Mesendoderm (in vitro differentiated cells): ENCODE results near the gene MAD1L1.

Experiments used
- DNase-seq: peaks from one replicate; pipeline ENCODE4 v3.0.0; 2013
- H2AK5ac ChIP-seq: 2 replicates; pipeline ENCODE4 v1.6.1; 2013; ENCODE audit warnings: low read length, inconsistent platforms
- H2BK120ac ChIP-seq: 2 replicates; pipeline ENCODE4 v1.6.1; 2013; ENCODE audit warnings: low read depth, mild to moderate bottlenecking, low read length, moderate library complexity, mixed read lengths
- H2BK15ac ChIP-seq: replicated peaks from 2 replicates; pipeline ENCODE4 v1.6.1; 2013; ENCODE audit warnings: low read depth, mild to moderate bottlenecking, moderate library complexity
- H2BK5ac ChIP-seq: 2 replicates; pipeline ENCODE4 v1.6.1; 2013; ENCODE audit warnings: low read length, inconsistent platforms
- H3K18ac ChIP-seq: 2 replicates; pipeline ENCODE4 v1.6.1; 2013; ENCODE audit warnings: mild to moderate bottlenecking, low read length, mixed read lengths
- H3K23ac ChIP-seq: one replicate; pipeline ENCODE4 v1.6.1; 2013; ENCODE audit warnings: low read length
- H3K27ac ChIP-seq: 2 replicates; pipeline ENCODE4 v1.5.1; 2013; ENCODE audit warnings: low read depth, mild to moderate bottlenecking, inconsistent platforms, low read length, moderate library complexity
- H3K27me3 ChIP-seq: 2 replicates; pipeline ENCODE4 v1.6.1; 2013; ENCODE audit warnings: low read length, control low read depth, mild to moderate bottlenecking, inconsistent platforms; ENCODE audit not compliant: insufficient read depth, poor library complexity
- H3K36me3 ChIP-seq: 2 replicates; pipeline ENCODE4 v1.6.1; 2013; ENCODE audit warnings: low read length, inconsistent platforms; ENCODE audit not compliant: control insufficient read depth, insufficient read depth
- H3K4ac ChIP-seq: one replicate; pipeline ENCODE4 v1.6.1; 2013; ENCODE audit warnings: low read depth, mild to moderate bottlenecking, low read length, moderate library complexity
- H3K4me1 ChIP-seq: 2 replicates; pipeline ENCODE4 v1.6.1; 2013; ENCODE audit warnings: low read depth, low read length, inconsistent platforms; ENCODE audit not compliant: control insufficient read depth
- H3K4me2 ChIP-seq: 2 replicates; pipeline ENCODE4 v1.6.1; 2013; ENCODE audit warnings: low read length
- H3K4me3 ChIP-seq: 2 replicates; pipeline ENCODE4 v1.5.1; 2013; ENCODE audit warnings: mild to moderate bottlenecking, low read length
- H3K56ac ChIP-seq: one replicate; pipeline ENCODE4 v1.6.1; 2013; ENCODE audit warnings: low read length
- H3K79me1 ChIP-seq: 2 replicates; pipeline ENCODE4 v1.6.1; 2013; ENCODE audit warnings: low read length, inconsistent platforms
- H3K79me2 ChIP-seq: 2 replicates; pipeline ENCODE4 v1.6.1; 2013; ENCODE audit warnings: mild to moderate bottlenecking, low read length; ENCODE audit not compliant: control insufficient read depth, insufficient read depth
- H3K9ac ChIP-seq: 2 replicates; pipeline ENCODE4 v1.6.1; 2013; ENCODE audit warnings: low read length, inconsistent platforms
- H4K5ac ChIP-seq: one replicate; pipeline ENCODE4 v1.6.1; 2013; ENCODE audit warnings: low read length
- H4K8ac ChIP-seq: one replicate; pipeline ENCODE4 v1.6.1; 2013; ENCODE audit warnings: low read depth, mild to moderate bottlenecking, control low read depth, low read length, moderate library complexity
- WGBS: extraction: QIAGEN DNeasy Blood & Tissue Kit; methylation state at CpG from one replicate; pipeline ENCODE4 v1.1.7; 2013; ENCODE audit warnings: low lambda C conversion rate, missing lambda C conversion rate; ENCODE audit not compliant: insufficient coverage; ENCODE audit errors: extremely low coverage; 5-methylcytosine and 5-hydroxymethylcytosine counted together

The MAD1L1 gene

GRCh38 chr7:2012044-2012900 lies 220.5 kb downstream of the MAD1L1 start:
- Histone ChIP-seq H3K18ac (no peak overlapping the region), H3K79me2 (no peaks in the 10 kb centered on the region), H3K36me3 (no peaks in the 10 kb centered on the region), H3K4ac (no peak overlapping the region), H4K5ac (no peak overlapping the region), H3K9ac (no peak overlapping the region), H3K4me2 (no peak overlapping the region), H3K79me1 (no peaks in the 10 kb centered on the region), H2BK120ac (no peak overlapping the region), H3K23ac (no peak overlapping the region), H2BK5ac (no peak overlapping the region), H3K4me1 (no peaks in the 10 kb centered on the region), H2AK5ac (no peak overlapping the region), H2BK15ac (no peak overlapping the region), H3K27me3 (no peaks in the 10 kb centered on the region), H3K56ac (no peak overlapping the region), H3K4me3 (no peak overlapping the region), H3K27ac (no peak overlapping the region), H4K8ac (no peak overlapping the region)
- no peak for DNase-seq
- no CpG with 5 or more reads among the region's 28 CpGs for WGBS

- H3K4me2 ChIP-seq, result no peak overlapping the region
- no peaks in the 10 kb centered on the region for H3K36me3 ChIP-seq
- H4K8ac ChIP-seq, result no peak overlapping the region
- WGBS, result no CpG with 5 or more reads among the region's 17 CpGs
- H3K4ac ChIP-seq, result no peak overlapping the region
- no peak overlapping the region for H2BK5ac ChIP-seq
- H3K27me3 ChIP-seq, result no peaks in the 10 kb centered on the region
- H3K27ac ChIP-seq, result no peak overlapping the region
- H2BK120ac ChIP-seq, result no peak overlapping the region
- H3K9ac ChIP-seq, result no peak overlapping the region
- H3K79me2 ChIP-seq, result no peaks in the 10 kb centered on the region
- no peak overlapping the region for H4K5ac ChIP-seq
- H2AK5ac ChIP-seq, result no peak overlapping the region
- no peaks in the 10 kb centered on the region for H3K4me1 ChIP-seq
- no peak overlapping the region for H3K4me3 ChIP-seq
- DNase-seq, result no peak
- H3K56ac ChIP-seq, result no peak overlapping the region
- no peak overlapping the region for H3K18ac ChIP-seq
- H3K23ac ChIP-seq, result no peak overlapping the region
- H3K79me1 ChIP-seq, result no peaks in the 10 kb centered on the region
- no peak overlapping the region for H2BK15ac ChIP-seq
Observed at GRCh38 chr7:2011266-2012043, 221.3 kb downstream of the MAD1L1 start.

GRCh38 chr7:2010551-2011265 lies 222.0 kb downstream of the MAD1L1 start:
- Histone ChIP-seq H3K4me2 (no peak overlapping the region), H3K9ac (no peak overlapping the region), H3K4ac (no peak overlapping the region), H3K27ac (no peak overlapping the region), H4K8ac (no peak overlapping the region), H3K4me1 (no peaks in the 10 kb centered on the region), H3K18ac (no peak overlapping the region), H3K56ac (no peak overlapping the region), H3K79me1 (no peaks in the 10 kb centered on the region), H2BK5ac (no peak overlapping the region), H3K27me3 (no peaks in the 10 kb centered on the region), H2BK15ac (no peak overlapping the region), H2AK5ac (no peak overlapping the region), H3K36me3 (no peaks in the 10 kb centered on the region), H3K23ac (no peak overlapping the region), H4K5ac (no peak overlapping the region), H3K4me3 (no peak overlapping the region), H2BK120ac (no peak overlapping the region), H3K79me2 (no peaks in the 10 kb centered on the region)
- WGBS, result no CpG with 5 or more reads among the region's 29 CpGs
- no peak for DNase-seq

GRCh38 chr7:2010101-2010500 lies 222.6 kb downstream of the MAD1L1 start:
- H2BK120ac ChIP-seq, result no peak overlapping the region
- H3K36me3 ChIP-seq, result no peaks in the 10 kb centered on the region
- no peak for DNase-seq
- H2BK15ac ChIP-seq, result no peak overlapping the region
- H4K5ac ChIP-seq, result no peak overlapping the region
- H3K79me1 ChIP-seq, result no peaks in the 10 kb centered on the region
- H3K23ac ChIP-seq, result no peak overlapping the region
- H2BK5ac ChIP-seq, result no peak overlapping the region
- no peak overlapping the region for H3K18ac ChIP-seq
- no peak overlapping the region for H3K4ac ChIP-seq
- no peaks in the 10 kb centered on the region for H3K27me3 ChIP-seq
- no peak overlapping the region for H3K9ac ChIP-seq
- no CpG with 5 or more reads among the region's 17 CpGs for WGBS
- no peak overlapping the region for H2AK5ac ChIP-seq
- H3K56ac ChIP-seq, result no peak overlapping the region
- H3K27ac ChIP-seq, result no peak overlapping the region
- H4K8ac ChIP-seq, result no peak overlapping the region
- H3K79me2 ChIP-seq, result no peaks in the 10 kb centered on the region
- no peaks in the 10 kb centered on the region for H3K4me1 ChIP-seq
- no peak overlapping the region for H3K4me2 ChIP-seq
- no peak overlapping the region for H3K4me3 ChIP-seq

GRCh38 chr7:2009541-2010001 lies 223.2 kb downstream of the MAD1L1 start:
- H2AK5ac ChIP-seq, result no peak overlapping the region
- H2BK5ac ChIP-seq, result no peak overlapping the region
- no peak overlapping the region for H2BK120ac ChIP-seq
- H3K27me3 ChIP-seq, result no peaks in the 10 kb centered on the region
- H3K23ac ChIP-seq, result no peak overlapping the region
- H3K18ac ChIP-seq, result no peak overlapping the region
- no peak overlapping the region for H3K9ac ChIP-seq
- H3K4me3 ChIP-seq, result no peak overlapping the region
- no peaks in the 10 kb centered on the region for H3K36me3 ChIP-seq
- no peaks in the 10 kb centered on the region for H3K79me2 ChIP-seq
- no peaks in the 10 kb centered on the region for H3K79me1 ChIP-seq
- no peak overlapping the region for H3K4me2 ChIP-seq
- DNase-seq, result no peak
- no peak overlapping the region for H3K4ac ChIP-seq
- no peak overlapping the region for H3K27ac ChIP-seq
- H2BK15ac ChIP-seq, result no peak overlapping the region
- H3K56ac ChIP-seq, result no peak overlapping the region
- WGBS, result no CpG with 5 or more reads among the region's 16 CpGs
- no peak overlapping the region for H4K5ac ChIP-seq
- no peak overlapping the region for H4K8ac ChIP-seq
- H3K4me1 ChIP-seq, result no peaks in the 10 kb centered on the region
